IPS-11a (cell line): ENCODE measurements around the gene UGT1A9.

ENCODE experiments used
- H3K4me3 ChIP-seq: one replicate; pipeline ENCODE4 v1.5.1; 2013; ENCODE audit warnings: low read depth, low read length, control low read depth

Gene UGT1A9

DNA sequence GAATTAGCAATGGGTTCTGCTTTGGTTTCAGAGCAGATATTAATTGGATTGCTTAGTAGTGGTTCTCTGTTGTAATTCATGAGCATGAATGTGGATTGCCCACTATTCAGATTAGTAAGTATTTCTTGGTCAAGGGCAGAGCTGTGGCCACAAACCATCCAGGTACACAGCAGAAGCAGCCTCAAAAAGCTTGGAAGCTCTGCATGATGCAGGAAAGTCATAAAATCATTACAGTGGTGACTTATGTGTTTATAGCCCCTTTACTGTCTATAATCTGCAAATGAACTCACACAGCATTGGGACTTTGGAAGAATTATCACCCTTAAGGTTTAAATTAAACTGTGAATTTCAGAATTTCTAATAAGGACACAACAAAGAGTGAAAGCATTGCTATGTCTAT is 86.4 kb downstream of the UGT1A9 start:
- H3K4me3 ChIP-seq: no peak overlapping the region

GRCh38 chr2:233758849-233759248 is 87.2 kb downstream of the UGT1A9 start:
- H3K4me3 ChIP-seq: no peak overlapping the region

DNA sequence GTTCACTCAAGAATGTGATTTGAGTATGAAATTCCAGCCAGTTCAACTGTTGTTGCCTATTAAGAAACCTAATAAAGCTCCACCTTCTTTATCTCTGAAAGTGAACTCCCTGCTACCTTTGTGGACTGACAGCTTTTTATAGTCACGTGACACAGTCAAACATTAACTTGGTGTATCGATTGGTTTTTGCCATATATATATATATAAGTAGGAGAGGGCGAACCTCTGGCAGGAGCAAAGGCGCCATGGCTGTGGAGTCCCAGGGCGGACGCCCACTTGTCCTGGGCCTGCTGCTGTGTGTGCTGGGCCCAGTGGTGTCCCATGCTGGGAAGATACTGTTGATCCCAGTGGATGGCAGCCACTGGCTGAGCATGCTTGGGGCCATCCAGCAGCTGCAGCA is 88.3 kb downstream of the UGT1A9 start, which contains the start of gene UGT1A1:
UGT1A1 (plus strand) TSS at position 228 of the 400 bp plus-strand sequence; CDS start at position 246, 18 bp downstream.
- no peak within 1 kb of the TSS for H3K4me3 ChIP-seq

- no peak overlapping the region for H3K4me3 ChIP-seq
Observed at GRCh38 chr2:233761040-233761769, 89.5 kb downstream of the UGT1A9 start.

GRCh38 chr2:233764264-233764663 is 92.6 kb downstream of the UGT1A9 start:
- no peak overlapping the region for H3K4me3 ChIP-seq

DNA sequence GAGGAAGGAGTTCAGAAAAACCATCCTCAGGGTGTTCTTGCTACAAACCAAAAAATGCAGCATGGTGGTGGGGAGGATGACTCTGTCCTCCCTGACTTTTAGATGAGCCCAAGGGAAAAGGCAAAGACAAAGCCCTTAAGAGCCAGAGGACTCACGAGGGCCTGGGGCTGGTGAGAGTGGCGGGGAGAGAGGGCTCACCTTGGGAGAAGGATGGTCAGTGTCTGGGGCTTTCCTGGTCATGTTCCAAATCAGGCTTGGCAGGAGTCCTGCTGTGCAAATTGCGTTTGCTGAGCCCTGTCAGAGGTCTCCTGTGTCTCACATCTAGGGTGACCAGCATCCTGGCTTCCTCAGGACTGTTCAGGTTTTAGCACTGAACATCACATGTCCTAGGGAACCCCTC is 93.1 kb downstream of the UGT1A9 start:
- no peak overlapping the region for H3K4me3 ChIP-seq

DNA sequence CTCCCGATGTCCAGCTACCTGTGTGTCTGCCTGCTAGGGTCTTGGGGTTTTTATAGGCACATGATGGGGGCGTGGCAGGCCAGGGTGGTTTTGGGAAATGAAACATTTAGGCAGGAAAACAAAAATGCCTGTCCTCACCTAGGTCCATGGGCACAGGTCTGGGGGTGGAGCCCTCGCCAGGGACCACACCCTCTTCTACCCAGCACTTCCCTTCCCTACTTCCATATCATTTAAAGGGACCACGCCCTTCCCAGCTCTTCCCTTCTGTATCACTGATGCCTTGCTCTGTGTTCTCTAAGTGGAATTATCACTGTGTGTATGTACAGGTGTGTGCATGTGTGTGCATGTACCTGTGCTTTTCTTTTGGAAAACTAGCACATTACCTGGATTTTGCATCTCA is 94.7 kb downstream of the UGT1A9 start:
- H3K4me3 ChIP-seq: no peak overlapping the region

- H3K4me3 ChIP-seq: no peak overlapping the region
Observed at GRCh38 chr2:233768076-233768475, 96.4 kb downstream of the UGT1A9 start.

DNA sequence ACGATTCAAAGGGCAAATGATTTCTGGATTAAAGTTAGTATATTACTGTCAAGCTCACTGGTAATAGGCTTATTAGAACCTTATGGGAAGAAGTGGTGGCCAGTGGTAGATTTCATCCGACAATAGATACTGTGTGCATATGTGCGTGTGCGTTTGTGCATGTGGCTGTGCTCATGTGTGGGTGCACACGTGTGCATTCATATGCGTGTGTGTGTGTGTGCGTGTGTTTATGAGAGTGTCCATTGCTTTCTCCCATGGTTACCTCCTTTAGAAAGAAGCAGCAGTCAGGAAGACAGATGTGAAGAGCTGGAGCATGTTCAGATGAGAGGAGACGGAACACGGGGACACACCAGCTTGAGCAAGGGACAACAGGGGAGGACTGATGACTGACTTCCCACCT is 97.6 kb downstream of the UGT1A9 start:
- H3K4me3 ChIP-seq: no peak overlapping the region

DNA sequence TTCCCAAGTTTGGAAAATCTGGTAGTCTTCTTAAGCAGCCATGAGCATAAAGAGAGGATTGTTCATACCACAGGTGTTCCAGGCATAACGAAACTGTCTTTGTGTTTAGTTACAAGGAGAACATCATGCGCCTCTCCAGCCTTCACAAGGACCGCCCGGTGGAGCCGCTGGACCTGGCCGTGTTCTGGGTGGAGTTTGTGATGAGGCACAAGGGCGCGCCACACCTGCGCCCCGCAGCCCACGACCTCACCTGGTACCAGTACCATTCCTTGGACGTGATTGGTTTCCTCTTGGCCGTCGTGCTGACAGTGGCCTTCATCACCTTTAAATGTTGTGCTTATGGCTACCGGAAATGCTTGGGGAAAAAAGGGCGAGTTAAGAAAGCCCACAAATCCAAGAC is 100.5 kb downstream of the UGT1A9 start:
- no peak overlapping the region for H3K4me3 ChIP-seq

DNA sequence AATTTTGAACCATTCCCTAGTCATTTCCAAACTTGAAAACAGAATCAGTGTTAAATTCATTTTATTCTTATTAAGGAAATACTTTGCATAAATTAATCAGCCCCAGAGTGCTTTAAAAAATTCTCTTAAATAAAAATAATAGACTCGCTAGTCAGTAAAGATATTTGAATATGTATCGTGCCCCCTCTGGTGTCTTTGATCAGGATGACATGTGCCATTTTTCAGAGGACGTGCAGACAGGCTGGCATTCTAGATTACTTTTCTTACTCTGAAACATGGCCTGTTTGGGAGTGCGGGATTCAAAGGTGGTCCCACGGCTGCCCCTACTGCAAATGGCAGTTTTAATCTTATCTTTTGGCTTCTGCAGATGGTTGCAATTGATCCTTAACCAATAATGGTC is 100.9 kb downstream of the UGT1A9 start:
- H3K4me3 ChIP-seq: no peak overlapping the region

- H3K4me3 ChIP-seq: no peak overlapping the region
Observed at GRCh38 chr2:233773854-233774253, 102.2 kb downstream of the UGT1A9 start.

GRCh38 chr2:233775414-233775813 is 103.7 kb downstream of the UGT1A9 start:
- no peak overlapping the region for H3K4me3 ChIP-seq

GRCh38 chr2:233778030-233778429 is 106.3 kb downstream of the UGT1A9 start, which contains the start of gene MROH2A:
TSS of gene MROH2A (plus strand) at chr2:233778330. CDS start at chr2:233779359, 1,029 bp downstream.
- no peak within 1 kb of the TSS for H3K4me3 ChIP-seq

DNA sequence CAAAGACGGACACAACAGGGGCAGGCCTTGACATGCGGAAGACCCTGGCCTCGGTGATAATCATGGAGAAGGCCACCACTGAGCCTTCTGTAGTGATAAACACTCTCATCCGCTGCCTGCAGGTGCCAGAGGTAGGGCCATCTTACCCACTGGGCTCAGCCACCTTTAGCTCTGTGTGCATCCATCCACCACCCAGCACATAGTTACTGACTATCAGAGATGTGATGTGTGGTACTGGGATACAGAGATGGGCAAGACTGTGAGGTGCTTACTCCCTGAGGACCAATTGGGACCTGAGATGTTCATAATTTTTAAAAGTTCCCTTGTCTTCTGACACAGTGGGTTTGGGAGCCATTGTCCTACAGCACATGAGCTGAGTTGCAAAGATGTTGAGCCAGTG is 108.0 kb downstream of the UGT1A9 start:
- H3K4me3 ChIP-seq: no peak overlapping the region

- no peak overlapping the region for H3K4me3 ChIP-seq
Observed at GRCh38 chr2:233780771-233781170, 109.1 kb downstream of the UGT1A9 start.

DNA sequence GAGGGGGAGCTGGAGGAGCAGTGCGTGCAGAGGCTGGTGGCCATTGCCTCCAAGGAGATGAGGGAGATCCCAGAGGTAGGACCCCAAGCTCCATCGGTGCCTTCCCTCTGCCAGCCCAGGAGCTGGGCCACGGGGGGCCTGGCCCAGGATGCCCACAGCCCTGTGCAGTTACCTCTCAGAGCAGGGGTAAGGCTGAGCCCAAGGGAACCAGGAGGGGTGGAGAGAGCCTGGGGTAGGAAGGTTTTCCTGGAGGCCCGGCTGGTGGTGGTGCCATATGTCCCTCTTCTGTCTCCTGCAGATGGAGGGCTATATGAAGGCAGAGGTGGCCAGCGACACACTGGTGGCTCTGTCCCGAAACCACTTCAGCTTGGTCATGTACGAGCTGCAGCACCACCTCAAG is 117.9 kb downstream of the UGT1A9 start:
- no peak overlapping the region for H3K4me3 ChIP-seq

- no peak overlapping the region for H3K4me3 ChIP-seq
Observed at GRCh38 chr2:233791151-233791882, 119.6 kb downstream of the UGT1A9 start.

- H3K4me3 ChIP-seq: no peak overlapping the region
Observed at GRCh38 chr2:233791883-233792329, 120.2 kb downstream of the UGT1A9 start.

DNA sequence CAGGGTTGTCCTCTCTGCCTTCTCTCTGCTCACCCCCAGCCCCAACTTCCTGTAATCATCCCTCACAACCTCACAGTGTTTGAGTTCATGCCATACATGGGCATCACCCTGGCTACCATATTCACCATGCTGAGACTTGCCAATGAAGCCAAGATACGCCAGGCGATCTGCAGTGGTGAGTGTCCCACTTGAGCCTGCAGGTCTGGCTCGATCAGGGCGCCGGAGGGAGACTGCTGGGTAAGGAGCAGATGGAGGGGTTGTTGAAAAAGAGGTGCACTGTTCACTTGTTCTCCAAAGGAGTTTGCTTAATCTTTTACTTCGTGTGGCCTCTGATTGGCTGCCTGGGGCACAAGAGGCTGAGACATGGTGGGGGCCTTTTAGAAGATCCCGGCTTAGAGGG is 121.0 kb downstream of the UGT1A9 start:
- H3K4me3 ChIP-seq: no peak overlapping the region

- H3K4me3 ChIP-seq: no peak overlapping the region
Observed at GRCh38 chr2:233793465-233794127, 121.9 kb downstream of the UGT1A9 start.
